Psoas muscle (tissue), 8 donors: ENCODE measurements around the gene TBCD. TPM values are rescaled to one million over a fixed set of nuclear protein-coding genes. Genes with fewer than 3 reads are reported as not detected.

Experiments
- ATAC-seq, 4 donors: fragments of 200-7000 bp; cut with Tn5 transposase; one replicate each; pipeline ENCODE4 v1.9.1; 2020; ENCODE audit warnings: moderate library complexity in 3 of 4, mild to moderate bottlenecking in 2 of 4
- DNase-seq, 2 donors: peaks; one replicate each; pipeline ENCODE4 v3.0.0-alpha.2; 2020
- H3K27ac ChIP-seq: fragments of 200-600 bp; one replicate; pipeline ENCODE4 v1.8.0; 2022
- H3K27me3 ChIP-seq, 3 donors: fragments of 200-600 bp in 1 of 3; one replicate each; pipeline versions ENCODE4 v1.6.1 to v1.8.0; 2013 to 2022; ENCODE audit warnings: low read length in 2 of 3, mild to moderate bottlenecking in 2 of 3, moderate library complexity in 1 of 3; ENCODE audit not compliant: insufficient read depth in 3 of 3
- H3K36me3 ChIP-seq, 2 donors: fragments of 200-600 bp in 1 of 2; one replicate each; pipeline versions ENCODE4 v1.6.1 to v1.8.0; 2013 to 2022; ENCODE audit warnings: low read depth in 1 of 2, mild to moderate bottlenecking in 1 of 2, moderate library complexity in 1 of 2; ENCODE audit not compliant: insufficient read depth in 1 of 2
- H3K4me1 ChIP-seq: fragments of 200-600 bp; one replicate; pipeline ENCODE4 v1.8.0; 2022
- H3K4me3 ChIP-seq: fragments of 200-600 bp; one replicate; pipeline ENCODE4 v1.8.0; 2022; ENCODE audit warnings: mild to moderate bottlenecking
- H3K9me3 ChIP-seq: fragments of 200-600 bp; one replicate; pipeline ENCODE4 v1.8.0; 2022
- CTCF ChIP-seq: fragments of 200-600 bp; IDR thresholded peaks from one replicate; pipeline ENCODE4 v1.8.0; 2022; ENCODE audit warnings: antibody characterized with exemption
- WGBS, 3 donors: extraction: QIAGEN DNeasy Blood & Tissue Kit; methylation state at CpG; one replicate each; pipeline versions ENCODE4 v1.1.6 to v1.1.7; 2013; 5-methylcytosine and 5-hydroxymethylcytosine counted together
- intact Hi-C, 2 donors: fragments of 100-400 bp; cut with DNase I; formaldehyde crosslinking; loops; one replicate each; pipeline versions ENCODE4 v1.11.0 to v1.14.2; 2022
- polyA plus RNA-seq, 3 donors: library from polyadenylated mRNA; stranded (reverse); fragments of 200-250 nt; gene quantifications; one replicate each; pipeline ENCODE4 v1.2.3, GENCODE V29; 2013
- total RNA-seq, 4 donors: library from RNA; stranded (reverse); fragmentation: NEBNext Ultra II Directional in 2 of 4; extraction: Animal tissue kit (Norgen Biotek cat#: 25700) in 2 of 4; gene quantifications; one replicate each; pipeline versions ENCODE4 v1.2.1 to v1.2.4, GENCODE V29; 2021 to 2023
- donor health status: healthy with polysubstance abuse.
- donor health status: DM: no; HTN: no; CAD: no; lungs with moderate emphysema.
- donor health status: Bipolar disorder and iron deficiency.
- donor health status: healthy.
- donor health status: DM: yes; HTN: yes; CAD: no.
- donor health status: DM: no; HTN: no; CAD: no.
- donor health status: DM: no; HTN: no; CAD: no.
- donor health status: DM: yes; HTN: yes; CAD: no.

Gene TBCD
- total and polyA plus RNA-seq, 7 donors: 28.2 to 65.0 (median 36.5) TPM

GRCh38 chr17:82870541-82870940, 118.7 kb downstream of the TBCD start:
- ATAC-seq (no peak), DNase-seq (no peak)
- H3K9me3 ChIP-seq: no peaks in the 10 kb centered on the region
- no peak overlapping the region for H3K27ac ChIP-seq
- TF ChIP-seq CTCF: no peak
- WGBS, 3 donors: 90 to 95% (median 90%) methylated on average over 14 of the region's 14 CpGs
- H3K4me1 ChIP-seq: peaks cover 14% of the 10 kb centered on the region
- H3K4me3 ChIP-seq: no peak overlapping the region
- intact Hi-C loops: no loop called here
- peaks cover 0 to 23% of the 10 kb centered on the region in 2 donors for H3K36me3 ChIP-seq
- H3K27me3 ChIP-seq: no peaks in the 10 kb centered on the region

GRCh38 chr17:82871056-82871775, 119.4 kb downstream of the TBCD start:
- intact Hi-C loops: no loop called here
- Histone ChIP-seq H3K27me3 (no peaks in the 10 kb centered on the region), H3K9me3 (no peaks in the 10 kb centered on the region), H3K4me3 (no peak overlapping the region), H3K27ac (peak overlapping the region; percentile 36), H3K36me3 (peaks cover 0 to 23% of the 10 kb centered on the region in 2 donors), H3K4me1 (peaks cover 20% of the 10 kb centered on the region)
- ATAC-seq (no peak), DNase-seq (peak in 1 of 2 donors; percentile 45)
- 79 to 83% (median 81%) methylated on average over 30 to 31 of the region's 31 CpGs for WGBS, 3 donors
- TF ChIP-seq CTCF: no peak

GRCh38 chr17:82871776-82872561, 120.1 kb downstream of the TBCD start:
- H3K27me3 ChIP-seq: no peaks in the 10 kb centered on the region
- intact Hi-C loops: no loop called here
- peak overlapping the region; percentile 36 for H3K27ac ChIP-seq
- H3K4me1 ChIP-seq: peaks cover 18% of the 10 kb centered on the region
- 81 to 83% (median 82%) methylated on average over 41 of the region's 41 CpGs for WGBS, 3 donors
- DNase-seq: peak in 1 of 2 donors; percentile 44
- no peaks in the 10 kb centered on the region for H3K9me3 ChIP-seq
- H3K36me3 ChIP-seq: peaks cover 0 to 23% of the 10 kb centered on the region in 2 donors
- no peak overlapping the region for H3K4me3 ChIP-seq
- ATAC-seq: no peak
- TF ChIP-seq CTCF: no peak

- intact Hi-C loops: no loop called here
- no peak for TF ChIP-seq CTCF
- ATAC-seq: no peak
- H3K4me3 ChIP-seq: no peak overlapping the region
- H3K4me1 ChIP-seq: peaks cover 22% of the 10 kb centered on the region
- H3K36me3 ChIP-seq: peaks cover 0 to 23% of the 10 kb centered on the region in 2 donors
- H3K27ac ChIP-seq: no peak overlapping the region
- 74 to 80% (median 74%) methylated on average over 33 of the region's 33 CpGs for WGBS, 3 donors
- no peaks in the 10 kb centered on the region for H3K27me3 ChIP-seq
- DNase-seq: peak in 1 of 2 donors; percentile 48
- no peaks in the 10 kb centered on the region for H3K9me3 ChIP-seq
Observed at GRCh38 chr17:82872591-82873520, 121.0 kb downstream of the TBCD start.
